HCT116 (cell line): ENCODE results near the gene NFATC1. TPM values are rescaled to one million over a fixed set of nuclear protein-coding genes. Genes with fewer than 3 reads are reported as not detected.

Experiments used
- ATAC-seq: fragments of 200-7000 bp; cut with Tn5 transposase; 2 replicates; pipeline ENCODE4 v1.9.1; 2020; ENCODE audit warnings: mild to moderate bottlenecking, moderate library complexity
- BruUV-seq: library from RNA; stranded (reverse); fragments of 400-500 nt; replicated peaks from 2 replicates; lab custom pipeline; 2021; lab: Mats Ljungman, UMichigan
- CTCF ChIA-PET: fragments of 300-600 bp; sonication (Branson Sonifier 250); formaldehyde crosslinking; loops from one replicate; lab custom pipeline; 2021; ENCODE audit warnings: antibody characterized with exemption; lab: Charles Lee
- POLR2A ChIA-PET: fragments of 300-600, 350-600 bp; sonication (Branson Sonifier 250); formaldehyde crosslinking; loops from one replicate; lab custom pipeline; 2021; ENCODE audit warnings: antibody characterized with exemption; lab: Charles Lee
- RAD21 ChIA-PET, 2 experiments: fragments of 300-600 bp; sonication (Branson Sonifier 250); formaldehyde crosslinking; loops; one replicate each; lab custom pipeline; 2023; ENCODE audit warnings: low total read pairs in 2 of 2; ENCODE audit not compliant: uncharacterized antibody in 2 of 2, unreplicated experiment in 2 of 2, low non-redundant PET in 1 of 2; lab: Charles Lee
- DNase-seq: peaks from one replicate; pipeline ENCODE4 v3.0.0-alpha.2; 2010; ENCODE audit warnings: low read depth, low spot score
- H2AFZ ChIP-seq: fragments of 200-600 bp; shearing (Covaris generic), sonication (generic); 2 replicates; pipeline ENCODE4 v1.6.1; 2017; ENCODE audit warnings: low read depth, mixed run types, mixed read lengths, antibody characterized with exemption, low read length; ENCODE audit not compliant: poor library complexity, severe bottlenecking
- H3K27ac ChIP-seq: 2 replicates; pipeline ENCODE4 v1.5.1; 2012; ENCODE audit warnings: low read depth, low read length
- H3K27me3 ChIP-seq: fragments of 200-600 bp; sonication (generic); 2 replicates; pipeline ENCODE4 v1.6.1; 2016; ENCODE audit warnings: mixed run types, low read length, mixed read lengths; ENCODE audit not compliant: insufficient read depth
- H3K36me3 ChIP-seq, 2 experiments: fragments of 200-500 bp in 1 of 2; fragments of 200-600 bp in 1 of 2; sonication (Bioruptor generic) in 1 of 2; sonication (generic) in 1 of 2; 2 replicates each; pipeline versions ENCODE4 v1.5.1 to v1.6.1; 2014 to 2016; ENCODE audit warnings: low read length in 2 of 2, inconsistent platforms in 1 of 2, mixed read lengths in 1 of 2, mixed run types in 1 of 2; ENCODE audit not compliant: insufficient read depth in 2 of 2, control insufficient read depth in 1 of 2
- H3K4me1 ChIP-seq, 2 experiments: fragments of 200-600 bp in 1 of 2; sonication (generic) in 1 of 2; 2 replicates each; pipeline versions ENCODE4 v1.5.1 to v1.6.1; 2012 to 2017; ENCODE audit warnings: low read length in 2 of 2, inconsistent platforms in 1 of 2, mild to moderate bottlenecking in 1 of 2, mixed read lengths in 1 of 2, mixed run types in 1 of 2, moderate library complexity in 1 of 2; ENCODE audit not compliant: insufficient read depth in 2 of 2, control insufficient read depth in 1 of 2
- H3K4me2 ChIP-seq: fragments of 200-600 bp; sonication (generic); 2 replicates; pipeline ENCODE4 v1.6.1; 2017; ENCODE audit warnings: mixed run types, low read length, mixed read lengths
- H3K4me3 ChIP-seq, 2 experiments: fragments of 200-600 bp in 1 of 2; sonication (generic) in 1 of 2; replicated peaks in 1 of 2; 2 replicates each; pipeline ENCODE4 v1.5.1; 2011 to 2016; ENCODE audit warnings: low read length in 2 of 2, control low read depth in 1 of 2, low read depth in 1 of 2, mild to moderate bottlenecking in 1 of 2, mixed read lengths in 1 of 2, mixed run types in 1 of 2
- H3K79me2 ChIP-seq: fragments of 200-600 bp; sonication (generic); 2 replicates; pipeline ENCODE4 v1.6.1; 2017; ENCODE audit warnings: mild to moderate bottlenecking, mixed run types, low read length, moderate library complexity, mixed read lengths; ENCODE audit not compliant: insufficient read depth
- H3K9ac ChIP-seq: fragments of 200-600 bp; sonication (generic); 2 replicates; pipeline ENCODE4 v1.6.1; 2016; ENCODE audit warnings: low read length, mixed read lengths
- H3K9me2 ChIP-seq: fragments of 200-600 bp; sonication (generic), shearing (Covaris generic); 2 replicates; pipeline ENCODE4 v1.6.1; 2017; ENCODE audit warnings: mixed run types, mild to moderate bottlenecking, moderate library complexity; ENCODE audit not compliant: insufficient read depth
- H3K9me3 ChIP-seq, 2 experiments: fragments of 200-500 bp in 1 of 2; fragments of 200-600 bp in 1 of 2; sonication (Bioruptor generic) in 1 of 2; sonication (generic) in 1 of 2; 2 replicates each; pipeline ENCODE4 v1.6.1; 2014 to 2017; ENCODE audit warnings: low read length in 2 of 2, mixed read lengths in 2 of 2, inconsistent platforms in 1 of 2, low read depth in 1 of 2, mild to moderate bottlenecking in 1 of 2, mixed run types in 1 of 2, moderate library complexity in 1 of 2; ENCODE audit not compliant: control insufficient read depth in 1 of 2, insufficient read depth in 1 of 2
- H4K20me1 ChIP-seq: fragments of 200-600 bp; sonication (generic), shearing (Covaris generic); 2 replicates; pipeline ENCODE4 v1.6.1; 2017; ENCODE audit warnings: mixed run types, mild to moderate bottlenecking, moderate library complexity; ENCODE audit not compliant: insufficient read depth
- CBX3 ChIP-seq: IDR thresholded peaks from 2 replicates; pipeline ENCODE4 v1.6.1; 2012; ENCODE audit warnings: low read depth
- CEBPB ChIP-seq: IDR thresholded peaks from 2 replicates; pipeline ENCODE4 v1.6.1; 2012; ENCODE audit warnings: low read depth
- CTCF ChIP-seq, 3 experiments: fragments of 200-600 bp in 1 of 3; sonication (generic) in 1 of 3; IDR thresholded peaks in 2 of 3; conservative IDR thresholded peaks in 1 of 3; 2 replicates each; pipeline ENCODE4 v1.5.1; 2012 to 2017; ENCODE audit warnings: low read depth in 2 of 3, low read length in 2 of 3, antibody characterized with exemption in 1 of 3, borderline replicate concordance in 1 of 3, control low read depth in 1 of 3, mild to moderate bottlenecking in 1 of 3, mixed read lengths in 1 of 3, mixed run types in 1 of 3, moderate library complexity in 1 of 3; ENCODE audit not compliant: insufficient read depth in 1 of 3
- EGR1 ChIP-seq: IDR thresholded peaks from 2 replicates; pipeline ENCODE4 v1.6.1; 2012; ENCODE audit warnings: low read depth
- ELF1 ChIP-seq: IDR thresholded peaks from 2 replicates; pipeline ENCODE4 v1.6.1; 2012; ENCODE audit warnings: low read depth, borderline replicate concordance
- EZH2 ChIP-seq: fragments of 200-600 bp; sonication (generic); IDR thresholded peaks from 2 replicates; pipeline ENCODE4 v1.6.1; 2017; ENCODE audit warnings: antibody characterized with exemption, mixed run types
- EZH2phosphoT487 ChIP-seq: fragments of 200-600 bp; IDR thresholded peaks from 2 replicates; pipeline ENCODE4 v1.6.1; 2018; ENCODE audit warnings: antibody characterized with exemption, borderline replicate concordance
- FOSL1 ChIP-seq: IDR thresholded peaks from 2 replicates; pipeline ENCODE4 v1.6.1; 2012; ENCODE audit warnings: low read depth
- JUND ChIP-seq: IDR thresholded peaks from 2 replicates; pipeline ENCODE4 v1.6.1; 2012
- MAX ChIP-seq: IDR thresholded peaks from 2 replicates; pipeline ENCODE4 v1.6.1; 2012
- POLR2A ChIP-seq: IDR thresholded peaks from 2 replicates; pipeline ENCODE4 v1.7.0; 2011; ENCODE audit warnings: borderline replicate concordance; ENCODE audit not compliant: insufficient read depth, insufficient read length; ENCODE audit errors: extremely low read depth
- POLR2AphosphoS5 ChIP-seq: IDR thresholded peaks from 2 replicates; pipeline ENCODE4 v1.6.1; 2011; ENCODE audit warnings: mild to moderate bottlenecking, low read depth, low read length, moderate library complexity
- RAD21 ChIP-seq: IDR thresholded peaks from 2 replicates; pipeline ENCODE4 v1.6.1; 2012; ENCODE audit warnings: low read depth, mild to moderate bottlenecking
- SIN3A ChIP-seq: IDR thresholded peaks from 2 replicates; pipeline ENCODE4 v1.6.1; 2012; ENCODE audit warnings: low read depth
- SP1 ChIP-seq: IDR thresholded peaks from 2 replicates; pipeline ENCODE4 v1.6.1; 2012; ENCODE audit warnings: low read depth
- TCF7L2 ChIP-seq: IDR thresholded peaks from 2 replicates; pipeline ENCODE4 v1.7.0; 2011; ENCODE audit warnings: borderline replicate concordance, inconsistent platforms; ENCODE audit not compliant: insufficient read depth, insufficient read length; ENCODE audit errors: extremely low read depth
- ZBTB33 ChIP-seq: IDR thresholded peaks from 2 replicates; pipeline ENCODE4 v1.6.1; 2011; ENCODE audit warnings: mild to moderate bottlenecking, low read length, moderate library complexity; ENCODE audit not compliant: insufficient replicate concordance; ENCODE audit errors: extremely low read depth
- ZNF274 ChIP-seq: fragments of 200-500 bp; sonication (Bioruptor generic); IDR thresholded peaks from 2 replicates; pipeline ENCODE4 v1.6.1; 2014; ENCODE audit warnings: mild to moderate bottlenecking, low read depth, low read length, inconsistent platforms
- intact Hi-C: fragments of 100-400 bp; cut with micrococcal nuclease; formaldehyde crosslinking; loops from 2 replicates; pipeline ENCODE4 v1.10.0; 2022
- total RNA-seq: library from RNA; stranded (reverse); gene quantifications from one replicate; pipeline ENCODE4 v1.2.1, GENCODE V29; 2021; ENCODE audit not compliant: unreplicated experiment

The NFATC1 gene
- total RNA-seq, 1 experiment from 2014 or later = 20.8 TPM

GRCh38 chr18:79560042-79560860, 164.5 kb downstream of the NFATC1 start:
- Histone ChIP-seq H3K4me3 (no peak overlapping the region), H3K4me2 (no peak overlapping the region), H3K36me3 (no peaks in the 10 kb centered on the region), H3K4me1 (no peaks in the 10 kb centered on the region), H3K27me3 (no peaks in the 10 kb centered on the region)
- POLR2A ChIA-PET = no interaction called here
- DNase-seq (no peak), ATAC-seq (no peak)
- BruUV-seq = no TSS peak
- no peak for TF ChIP-seq ZBTB33
- no peak for TF ChIP-seq SIN3A
- TF ChIP-seq EZH2phosphoT487 = no peak
- no peak for TF ChIP-seq FOSL1
- TF ChIP-seq POLR2AphosphoS5 = no peak
- no peak for TF ChIP-seq CBX3
- no peak for TF ChIP-seq ELF1
- no peak for TF ChIP-seq EZH2
- no peak for TF ChIP-seq RAD21
- no peak for TF ChIP-seq MAX
- TF ChIP-seq ZNF274 = no peak
- TF ChIP-seq POLR2A = no peak
- TF ChIP-seq SP1 = no peak
- TF ChIP-seq EGR1 = no peak
- no peak for TF ChIP-seq CEBPB
- TF ChIP-seq JUND = no peak
- no peak for TF ChIP-seq CTCF (IDR thresholded peaks at IDR 0.05 in 2 of 3, conservative IDR thresholded peaks at IDR 0.05 in 1 of 3; ENCODE audit: borderline replicate concordance in 1 of 3, insufficient read depth in 1 of 3, low read depth in 2 of 3, low read length in 2 of 3)
- TF ChIP-seq TCF7L2 = no peak
- TF ChIP-seq, all 23 proteins: peak for 0
- no peak overlapping the region for H3K9ac ChIP-seq
- no peaks in the 10 kb centered on the region for H4K20me1 ChIP-seq
- H2AFZ ChIP-seq = no peak overlapping the region
- no peaks in the 10 kb centered on the region for H3K79me2 ChIP-seq
- H3K27ac ChIP-seq = no peak overlapping the region
- H3K9me2 ChIP-seq = no peaks in the 10 kb centered on the region
- H3K9me3 ChIP-seq = no peaks in the 10 kb centered on the region
- intact Hi-C loops = no loop called here
- ChIA-PET CTCF (no interaction called here), RAD21 (no interaction called here)
